IgD-negative memory B cell (primary cell): ENCODE data around the gene STARD4. TPM values are rescaled to one million over a fixed set of nuclear protein-coding genes. Genes with fewer than 3 reads are reported as not detected.

ENCODE experiments used
- H3K27ac Mint-ChIP-seq, 3 donors: one replicate each; pipeline ENCODE4 v1.8.0; 2020 to 2022; ENCODE audit warnings: mild to moderate bottlenecking in 3 of 3, mixed read lengths in 3 of 3, moderate library complexity in 1 of 3
- H3K27me3 Mint-ChIP-seq: one replicate; pipeline ENCODE4 v1.8.0; 2021; ENCODE audit warnings: mixed read lengths
- H3K36me3 Mint-ChIP-seq: one replicate; pipeline ENCODE4 v1.8.0; 2020; ENCODE audit warnings: mild to moderate bottlenecking, mixed read lengths
- H3K4me1 Mint-ChIP-seq, 3 donors: one replicate each; pipeline ENCODE4 v1.8.0; 2020 to 2022; ENCODE audit warnings: mixed read lengths in 3 of 3, mild to moderate bottlenecking in 1 of 3
- H3K4me3 Mint-ChIP-seq, 4 donors: one replicate each; pipeline ENCODE4 v1.8.0; 2020 to 2022; ENCODE audit warnings: mild to moderate bottlenecking in 4 of 4, mixed read lengths in 4 of 4, moderate library complexity in 3 of 4
- H3K9me3 Mint-ChIP-seq, 3 donors: one replicate each; pipeline ENCODE4 v1.8.0; 2020 to 2021; ENCODE audit warnings: mixed read lengths in 3 of 3, mild to moderate bottlenecking in 1 of 3
- polyA plus RNA-seq: library from polyadenylated mRNA; unstranded; fragments of 300-500 nt; fragmentation: Illumina TruSeq; gene quantifications from one replicate; pipeline ENCODE4 v1.2.3, GENCODE V29; 2021

The STARD4 gene
- polyA plus RNA-seq, 1 donor from 2014 or later = 6.1 TPM

GRCh38 chr5:111469903-111470302 is 42.4 kb downstream of the STARD4 start:
- Mint-ChIP-seq H3K4me1 (peaks cover 0 to 2% (median 0%) of the 10 kb centered on the region in 3 donors), H3K27ac (peak overlapping the region in 1 of 3 donors; percentile 1), H3K4me3 (no peak overlapping the region), H3K9me3 (peaks cover 0 to 8% (median 3%) of the 10 kb centered on the region in 3 donors), H3K36me3 (peaks cover 1% of the 10 kb centered on the region), H3K27me3 (no peaks in the 10 kb centered on the region)

GRCh38 chr5:111469293-111469896 is 42.9 kb downstream of the STARD4 start:
- Mint-ChIP-seq H3K36me3 (peaks cover 1% of the 10 kb centered on the region), H3K9me3 (peaks cover 0 to 8% (median 3%) of the 10 kb centered on the region in 3 donors), H3K4me1 (peaks cover 0 to 2% (median 0%) of the 10 kb centered on the region in 3 donors), H3K27ac (peak overlapping the region in 1 of 3 donors; percentile 1), H3K27me3 (no peaks in the 10 kb centered on the region), H3K4me3 (no peak overlapping the region)

- H3K9me3 Mint-ChIP-seq = peaks cover 0 to 3% (median 0%) of the 10 kb centered on the region in 3 donors
- peak overlapping the region in 1 of 3 donors; percentile 35 for H3K27ac Mint-ChIP-seq
- no peak overlapping the region for H3K4me3 Mint-ChIP-seq
- peaks cover 7% of the 10 kb centered on the region for H3K36me3 Mint-ChIP-seq
- no peaks in the 10 kb centered on the region for H3K27me3 Mint-ChIP-seq
- H3K4me1 Mint-ChIP-seq = peaks cover 0 to 5% (median 3%) of the 10 kb centered on the region in 3 donors
Observed at GRCh38 chr5:111463311-111463710, 49.0 kb downstream of the STARD4 start.

GRCh38 chr5:111461934-111462333 is 50.4 kb downstream of the STARD4 start:
- Mint-ChIP-seq H3K27ac (no peak overlapping the region), H3K9me3 (peaks cover 0 to 3% (median 0%) of the 10 kb centered on the region in 3 donors), H3K27me3 (no peaks in the 10 kb centered on the region), H3K4me3 (peak overlapping the region in 1 of 4 donors; percentile 57), H3K36me3 (peaks cover 7% of the 10 kb centered on the region), H3K4me1 (peaks cover 0 to 5% (median 3%) of the 10 kb centered on the region in 3 donors)

- no peak overlapping the region for H3K4me3 Mint-ChIP-seq
- H3K27me3 Mint-ChIP-seq = no peaks in the 10 kb centered on the region
- no peak overlapping the region for H3K27ac Mint-ChIP-seq
- peaks cover 7% of the 10 kb centered on the region for H3K36me3 Mint-ChIP-seq
- H3K9me3 Mint-ChIP-seq = peaks cover 0 to 3% (median 0%) of the 10 kb centered on the region in 3 donors
- peaks cover 0 to 5% (median 3%) of the 10 kb centered on the region in 3 donors for H3K4me1 Mint-ChIP-seq
Observed at GRCh38 chr5:111461255-111461671, 51.1 kb downstream of the STARD4 start.

GRCh38 chr5:111454776-111455175 is 57.6 kb downstream of the STARD4 start:
- Mint-ChIP-seq H3K27ac (no peak overlapping the region), H3K36me3 (no peaks in the 10 kb centered on the region), H3K4me3 (no peak overlapping the region), H3K27me3 (no peaks in the 10 kb centered on the region), H3K4me1 (no peaks in the 10 kb centered on the region), H3K9me3 (no peaks in the 10 kb centered on the region)

- Mint-ChIP-seq H3K36me3 (no peaks in the 10 kb centered on the region), H3K4me3 (no peak overlapping the region), H3K27ac (no peak overlapping the region), H3K4me1 (no peaks in the 10 kb centered on the region), H3K27me3 (no peaks in the 10 kb centered on the region), H3K9me3 (no peaks in the 10 kb centered on the region)
Observed at GRCh38 chr5:111454198-111454622, 58.1 kb downstream of the STARD4 start.

- no peaks in the 10 kb centered on the region for H3K36me3 Mint-ChIP-seq
- peak overlapping the region in 1 of 3 donors; percentile 20 for H3K27ac Mint-ChIP-seq
- H3K9me3 Mint-ChIP-seq = no peaks in the 10 kb centered on the region
- no peak overlapping the region for H3K4me3 Mint-ChIP-seq
- H3K4me1 Mint-ChIP-seq = no peaks in the 10 kb centered on the region
- H3K27me3 Mint-ChIP-seq = no peaks in the 10 kb centered on the region
Observed at GRCh38 chr5:111453747-111454146, 58.6 kb downstream of the STARD4 start.

GRCh38 chr5:111453295-111453694 is 59.0 kb downstream of the STARD4 start:
- Mint-ChIP-seq H3K9me3 (no peaks in the 10 kb centered on the region), H3K36me3 (no peaks in the 10 kb centered on the region), H3K4me1 (no peaks in the 10 kb centered on the region), H3K4me3 (no peak overlapping the region), H3K27ac (peak overlapping the region in 1 of 3 donors; percentile 20), H3K27me3 (no peaks in the 10 kb centered on the region)

- H3K4me1 Mint-ChIP-seq = no peaks in the 10 kb centered on the region
- H3K36me3 Mint-ChIP-seq = no peaks in the 10 kb centered on the region
- no peak overlapping the region for H3K27ac Mint-ChIP-seq
- H3K4me3 Mint-ChIP-seq = no peak overlapping the region
- no peaks in the 10 kb centered on the region for H3K9me3 Mint-ChIP-seq
- H3K27me3 Mint-ChIP-seq = no peaks in the 10 kb centered on the region
Observed at GRCh38 chr5:111447822-111448221, 64.5 kb downstream of the STARD4 start.

GRCh38 chr5:111447099-111447498 is 65.2 kb downstream of the STARD4 start:
- Mint-ChIP-seq H3K9me3 (no peaks in the 10 kb centered on the region), H3K36me3 (no peaks in the 10 kb centered on the region), H3K4me3 (no peak overlapping the region), H3K27me3 (no peaks in the 10 kb centered on the region), H3K4me1 (no peaks in the 10 kb centered on the region), H3K27ac (no peak overlapping the region)

Other genes starting within 250 kb of the STARD4 start
- 5.3 TPM for gene NREP, start 244.7 kb upstream of the STARD4 start, polyA plus RNA-seq